ENCODE data around the gene PCDHGB7.
"Not testable (repeated sequence)": the region's sequence is repeated elsewhere in the genome, so short reads cannot be mapped to it uniquely, and the experiment has no call there.

PCDHGB7 gene

DNA sequence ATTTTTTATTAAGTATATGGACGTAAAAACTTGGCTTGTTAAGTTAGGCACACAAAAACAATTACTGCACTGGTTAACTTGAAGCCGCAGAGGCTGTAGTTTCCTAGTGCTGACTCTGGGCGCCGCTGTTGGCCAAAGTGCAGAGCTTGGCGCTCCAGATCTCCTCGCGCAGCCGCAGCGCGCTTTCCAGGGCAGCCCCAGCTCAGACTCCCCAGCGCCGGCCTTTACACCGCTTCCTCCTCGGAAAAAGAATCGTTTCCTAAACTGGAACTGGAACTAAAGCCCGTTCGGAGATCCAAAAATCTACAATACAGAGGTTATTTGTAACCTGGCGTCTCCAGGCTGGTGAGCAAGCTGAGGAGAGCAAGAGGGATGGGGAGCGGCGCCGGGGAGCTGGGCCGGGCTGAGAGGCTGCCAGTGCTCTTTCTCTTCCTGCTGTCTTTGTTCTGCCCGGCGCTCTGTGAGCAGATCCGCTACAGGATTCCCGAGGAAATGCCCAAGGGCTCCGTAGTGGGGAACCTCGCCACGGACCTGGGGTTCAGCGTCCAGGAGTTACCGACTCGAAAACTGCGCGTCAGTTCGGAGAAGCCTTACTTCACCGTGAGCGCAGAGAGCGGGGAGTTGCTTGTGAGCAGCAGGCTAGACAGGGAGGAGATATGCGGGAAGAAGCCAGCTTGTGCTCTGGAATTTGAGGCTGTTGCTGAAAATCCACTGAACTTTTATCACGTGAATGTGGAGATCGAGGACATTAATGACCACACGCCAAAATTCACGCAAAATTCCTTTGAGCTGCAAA is 19.5 kb upstream of the PCDHGB7 start, which contains the start of gene PCDHGB5:
TSS of gene PCDHGB5 (plus strand) at position 192 of the 796 bp plus-strand sequence. CDS start at position 373, 181 bp downstream.
- not testable (repeated sequence) for DNase-seq

DNA sequence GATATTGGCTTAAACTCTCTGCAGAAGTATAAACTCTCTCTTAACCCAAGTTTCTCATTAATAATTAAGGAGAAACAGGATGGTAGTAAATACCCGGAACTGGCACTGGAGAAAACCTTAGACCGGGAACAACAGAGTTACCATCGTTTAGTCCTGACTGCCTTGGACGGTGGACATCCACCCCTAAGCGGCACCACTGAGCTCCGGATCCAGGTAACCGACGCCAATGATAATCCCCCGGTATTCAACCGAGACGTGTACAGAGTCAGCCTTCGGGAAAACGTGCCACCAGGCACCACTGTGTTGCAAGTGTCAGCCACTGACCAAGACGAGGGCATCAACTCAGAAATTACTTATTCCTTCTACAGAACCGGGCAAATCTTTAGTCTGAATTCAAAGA is 18.9 kb upstream of the PCDHGB7 start:
- DNase-seq = no peak

DNA sequence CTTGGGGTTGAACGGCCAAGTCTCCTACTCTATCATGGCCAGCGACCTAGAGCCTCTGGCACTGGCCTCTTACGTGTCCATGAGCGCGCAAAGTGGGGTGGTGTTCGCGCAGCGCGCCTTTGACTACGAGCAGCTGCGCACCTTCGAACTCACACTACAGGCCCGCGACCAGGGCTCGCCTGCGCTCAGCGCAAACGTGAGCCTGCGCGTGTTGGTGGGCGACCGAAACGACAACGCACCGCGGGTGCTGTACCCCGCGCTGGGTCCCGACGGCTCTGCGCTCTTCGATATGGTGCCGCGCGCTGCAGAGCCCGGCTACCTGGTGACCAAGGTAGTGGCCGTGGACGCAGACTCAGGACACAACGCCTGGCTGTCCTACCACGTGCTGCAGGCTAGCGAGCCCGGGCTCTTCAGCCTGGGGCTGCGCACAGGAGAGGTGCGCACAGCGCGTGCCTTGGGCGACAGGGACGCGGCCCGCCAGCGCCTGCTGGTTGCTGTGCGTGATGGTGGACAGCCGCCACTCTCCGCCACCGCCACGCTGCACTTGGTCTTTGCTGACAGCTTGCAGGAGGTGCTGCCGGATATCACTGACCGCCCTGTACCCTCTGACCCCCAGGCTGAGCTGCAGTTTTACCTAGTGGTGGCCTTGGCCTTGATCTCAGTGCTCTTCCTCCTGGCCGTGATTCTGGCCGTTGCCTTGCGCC is 17.8 kb upstream of the PCDHGB7 start:
- no peak for DNase-seq

DNA sequence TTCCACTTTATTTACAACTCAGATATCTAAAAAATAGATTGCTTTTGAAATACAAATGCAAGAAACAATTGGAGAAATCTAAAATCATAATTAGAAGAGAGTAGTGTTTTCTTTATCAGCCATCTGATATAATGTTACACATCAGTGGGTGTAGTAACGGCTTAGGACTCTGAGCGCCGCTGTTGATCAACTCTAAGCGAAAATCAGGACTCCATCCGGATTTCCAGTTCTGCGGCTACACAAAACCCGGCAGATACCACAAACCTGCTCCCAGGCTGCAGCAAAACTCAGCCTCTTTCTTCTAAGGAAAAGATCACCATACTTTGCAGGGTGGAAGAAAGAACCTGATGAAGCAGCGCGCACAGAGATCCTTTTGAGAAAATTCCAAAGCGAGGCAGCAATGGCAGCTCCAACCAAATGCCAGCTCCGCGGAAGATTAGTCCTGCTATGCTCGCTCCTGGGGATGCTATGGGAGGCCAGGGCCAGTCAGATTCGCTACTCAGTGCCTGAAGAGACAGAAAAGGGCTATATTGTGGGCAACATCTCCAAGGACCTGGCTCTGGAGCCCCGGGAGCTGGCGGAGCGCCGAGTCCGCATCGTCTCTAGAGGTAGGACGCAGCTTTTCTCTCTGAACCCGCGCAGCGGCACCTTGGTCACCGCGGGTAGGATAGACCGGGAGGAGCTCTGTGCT is 14.8 kb upstream of the PCDHGB7 start, which contains the start of gene PCDHGA9:
TSS of gene PCDHGA9 (plus strand) at position 226 of the 691 bp plus-strand sequence. CDS start at position 401, 175 bp downstream.
- DNase-seq = no peak

DNA sequence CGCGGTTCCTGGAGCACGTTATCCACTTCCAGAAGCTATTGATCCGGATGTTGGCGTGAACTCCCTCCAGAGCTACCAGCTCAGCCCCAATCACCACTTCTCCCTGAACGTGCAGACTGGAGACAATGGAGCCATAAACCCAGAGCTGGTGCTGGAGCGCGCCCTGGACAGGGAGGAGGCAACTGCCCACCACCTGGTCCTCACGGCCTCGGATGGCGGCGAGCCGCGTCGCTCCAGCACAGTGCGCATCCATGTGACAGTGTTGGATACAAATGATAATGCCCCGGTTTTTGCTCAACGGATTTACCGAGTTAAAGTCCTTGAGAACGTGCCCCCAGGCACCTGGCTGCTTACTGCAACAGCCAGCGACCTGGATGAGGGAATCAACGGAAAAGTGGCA is 14.1 kb upstream of the PCDHGB7 start:
- no peak for DNase-seq

DNA sequence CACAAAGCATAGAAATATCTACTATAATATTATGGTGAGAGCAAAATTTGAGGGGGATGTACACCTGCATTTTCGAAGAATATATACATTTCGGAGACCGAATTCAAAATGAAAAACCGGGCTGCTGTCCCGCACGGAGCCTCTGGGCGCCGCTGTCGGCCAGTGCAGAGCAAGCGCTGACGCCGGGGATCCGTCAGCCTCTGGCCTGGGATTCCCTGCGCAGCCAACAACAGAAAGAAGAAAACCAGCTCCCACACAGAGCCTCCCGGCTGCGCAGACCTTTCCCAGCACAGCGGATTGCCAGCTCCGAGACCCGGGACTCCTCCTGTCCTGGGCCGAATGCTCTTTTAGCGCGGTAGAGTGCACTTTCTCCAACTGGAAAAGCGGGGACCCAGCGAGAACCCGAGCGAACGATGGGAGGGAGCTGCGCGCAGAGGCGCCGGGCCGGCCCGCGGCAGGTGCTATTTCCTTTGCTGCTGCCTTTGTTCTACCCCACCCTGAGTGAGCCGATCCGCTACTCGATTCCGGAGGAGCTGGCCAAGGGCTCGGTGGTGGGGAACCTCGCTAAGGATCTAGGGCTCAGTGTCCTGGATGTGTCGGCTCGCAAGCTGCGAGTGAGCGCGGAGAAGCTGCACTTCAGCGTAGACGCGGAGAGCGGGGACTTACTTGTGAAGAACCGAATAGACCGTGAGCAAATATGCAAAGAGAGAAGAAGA is 9.5 kb upstream of the PCDHGB7 start, which contains the start of gene PCDHGB6:
TSS of gene PCDHGB6 (plus strand) at position 232 of the 716 bp plus-strand sequence. CDS start at position 414, 182 bp downstream.
- DNase-seq = not testable (repeated sequence)

DNA sequence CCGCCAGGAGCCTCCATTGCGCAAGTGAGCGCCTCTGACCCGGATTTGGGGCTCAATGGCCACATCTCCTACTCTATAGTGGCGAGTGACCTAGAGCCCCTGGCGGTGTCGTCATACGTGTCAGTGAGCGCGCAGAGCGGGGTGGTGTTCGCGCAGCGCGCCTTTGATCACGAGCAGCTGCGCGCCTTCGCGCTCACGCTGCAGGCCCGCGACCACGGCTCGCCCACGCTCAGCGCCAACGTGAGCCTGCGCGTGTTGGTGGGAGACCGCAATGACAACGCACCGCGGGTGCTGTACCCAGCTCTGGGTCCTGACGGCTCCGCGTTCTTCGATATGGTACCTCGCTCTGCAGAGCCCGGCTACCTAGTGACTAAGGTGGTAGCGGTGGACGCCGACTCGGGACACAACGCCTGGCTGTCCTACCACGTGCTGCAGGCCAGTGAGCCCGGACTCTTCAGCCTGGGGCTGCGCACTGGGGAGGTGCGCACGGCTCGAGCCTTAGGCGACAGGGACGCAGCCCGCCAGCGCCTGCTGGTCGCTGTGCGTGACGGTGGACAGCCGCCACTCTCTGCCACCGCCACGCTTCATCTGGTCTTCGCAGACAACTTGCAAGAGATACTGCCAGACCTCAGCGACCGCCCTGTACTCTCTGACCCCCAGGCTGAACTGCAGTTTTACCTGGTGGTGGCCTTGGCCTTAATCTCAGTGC is 7.7 kb upstream of the PCDHGB7 start:
- DNase-seq = no peak

DNA sequence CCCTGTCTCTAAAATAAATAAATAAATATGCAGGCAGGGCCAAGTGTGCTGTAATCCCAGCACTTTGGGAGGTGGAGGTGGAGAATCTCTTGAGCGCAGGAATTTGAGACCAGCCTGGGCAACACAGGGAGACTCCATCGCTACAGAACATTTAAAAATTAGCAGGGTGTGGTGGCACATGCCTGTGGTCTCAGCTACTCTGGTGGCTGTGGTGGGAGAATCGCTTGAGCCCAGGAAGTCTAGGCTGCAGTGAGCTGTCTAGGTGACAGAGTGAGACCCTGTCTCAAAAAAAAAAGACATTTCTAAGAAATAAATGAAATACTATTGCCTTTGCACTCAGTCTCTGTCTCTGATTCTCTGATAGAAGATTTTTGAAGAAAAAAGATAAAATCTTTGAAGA is 5.9 kb upstream of the PCDHGB7 start:
- no peak for DNase-seq

DNA sequence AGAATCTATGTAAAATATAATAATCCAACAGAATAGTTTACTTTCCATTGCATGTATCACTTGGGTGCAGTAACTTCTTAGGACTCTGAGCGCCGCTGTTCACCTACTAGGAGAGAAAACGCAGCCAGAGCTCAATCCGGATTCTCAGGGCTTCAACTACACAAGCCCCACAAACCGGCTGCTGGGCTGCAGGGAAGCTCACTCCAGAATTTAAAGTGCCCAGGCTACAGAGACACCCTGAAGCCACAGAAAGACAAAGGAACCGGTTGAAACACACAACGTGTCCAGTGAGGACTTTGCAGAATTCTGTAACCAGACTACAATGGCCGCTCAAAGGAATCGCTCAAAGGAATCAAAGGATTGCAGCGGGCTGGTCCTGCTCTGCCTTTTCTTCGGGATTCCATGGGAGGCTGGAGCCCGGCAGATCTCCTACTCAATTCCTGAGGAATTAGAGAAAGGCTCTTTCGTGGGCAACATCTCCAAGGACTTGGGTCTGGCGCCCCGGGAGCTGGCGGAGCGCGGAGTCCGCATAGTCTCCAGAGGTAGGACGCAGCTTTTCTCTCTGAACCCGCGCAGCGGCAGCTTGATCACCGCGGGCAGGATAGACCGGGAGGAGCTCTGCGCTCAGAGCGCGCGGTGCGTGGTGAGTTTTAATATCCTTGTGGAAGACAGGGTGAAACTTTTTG is 4.5 kb upstream of the PCDHGB7 start, which contains the start of gene PCDHGA10:
TSS of gene PCDHGA10 (plus strand) at position 134 of the 686 bp plus-strand sequence. CDS start at position 323, 189 bp downstream.
- DNase-seq = no peak

DNA sequence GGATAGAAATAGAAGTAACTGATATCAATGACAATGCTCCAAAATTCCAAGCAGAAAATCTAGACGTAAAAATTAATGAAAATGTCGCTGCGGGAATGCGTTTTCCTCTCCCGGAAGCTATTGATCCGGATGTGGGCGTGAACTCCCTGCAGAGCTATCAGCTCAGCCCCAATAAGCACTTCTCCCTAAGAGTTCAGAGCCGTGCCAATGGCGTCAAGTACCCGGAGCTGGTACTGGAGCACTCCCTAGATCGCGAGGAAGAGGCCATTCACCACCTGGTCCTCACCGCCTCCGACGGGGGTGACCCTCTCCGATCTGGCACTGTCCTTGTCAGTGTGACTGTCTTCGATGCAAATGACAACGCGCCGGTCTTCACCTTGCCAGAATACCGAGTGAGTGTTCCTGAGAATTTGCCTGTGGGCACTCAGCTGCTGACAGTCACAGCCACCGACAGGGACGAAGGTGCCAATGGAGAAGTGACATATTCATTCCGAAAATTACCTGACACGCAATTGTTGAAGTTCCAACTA is 3.9 kb upstream of the PCDHGB7 start:
- DNase-seq = no peak

DNA sequence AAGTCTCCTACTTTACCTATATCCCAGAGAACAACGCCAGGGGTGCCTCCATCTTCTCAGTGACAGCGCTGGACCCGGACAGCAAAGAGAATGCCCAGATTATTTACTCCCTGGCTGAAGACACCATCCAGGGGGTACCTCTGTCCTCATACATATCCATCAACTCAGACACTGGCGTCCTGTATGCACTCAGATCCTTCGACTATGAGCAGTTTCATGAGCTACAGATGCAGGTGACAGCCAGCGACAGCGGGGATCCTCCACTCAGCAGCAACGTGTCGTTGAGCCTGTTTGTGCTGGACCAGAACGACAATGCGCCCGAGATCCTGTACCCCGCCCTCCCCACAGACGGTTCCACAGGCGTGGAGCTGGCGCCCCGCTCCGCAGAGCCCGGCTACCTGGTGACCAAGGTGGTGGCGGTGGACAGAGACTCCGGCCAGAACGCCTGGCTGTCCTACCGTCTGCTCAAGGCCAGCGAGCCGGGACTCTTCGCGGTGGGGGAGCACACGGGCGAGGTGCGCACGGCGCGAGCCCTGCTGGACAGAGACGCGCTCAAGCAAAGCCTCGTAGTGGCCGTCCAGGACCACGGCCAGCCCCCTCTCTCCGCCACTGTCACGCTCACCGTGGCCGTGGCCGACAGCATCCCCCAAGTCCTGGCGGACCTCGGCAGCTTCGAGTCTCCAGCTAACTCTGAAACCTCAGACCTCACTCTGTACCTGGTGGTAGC is 2.8 kb upstream of the PCDHGB7 start:
- not testable (repeated sequence) for DNase-seq

DNA sequence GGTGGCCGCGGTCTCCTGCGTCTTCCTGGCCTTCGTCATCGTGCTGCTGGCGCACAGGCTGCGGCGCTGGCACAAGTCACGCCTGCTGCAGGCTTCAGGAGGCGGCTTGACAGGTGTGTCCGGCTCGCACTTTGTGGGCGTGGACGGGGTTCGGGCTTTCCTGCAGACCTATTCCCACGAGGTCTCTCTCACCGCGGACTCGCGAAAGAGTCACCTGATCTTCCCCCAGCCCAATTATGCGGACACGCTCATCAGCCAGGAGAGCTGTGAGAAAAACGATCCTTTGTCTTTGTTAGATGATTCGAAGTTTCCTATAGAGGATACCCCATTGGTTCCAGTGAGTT is 2.2 kb upstream of the PCDHGB7 start:
- not testable (repeated sequence) for DNase-seq

DNA sequence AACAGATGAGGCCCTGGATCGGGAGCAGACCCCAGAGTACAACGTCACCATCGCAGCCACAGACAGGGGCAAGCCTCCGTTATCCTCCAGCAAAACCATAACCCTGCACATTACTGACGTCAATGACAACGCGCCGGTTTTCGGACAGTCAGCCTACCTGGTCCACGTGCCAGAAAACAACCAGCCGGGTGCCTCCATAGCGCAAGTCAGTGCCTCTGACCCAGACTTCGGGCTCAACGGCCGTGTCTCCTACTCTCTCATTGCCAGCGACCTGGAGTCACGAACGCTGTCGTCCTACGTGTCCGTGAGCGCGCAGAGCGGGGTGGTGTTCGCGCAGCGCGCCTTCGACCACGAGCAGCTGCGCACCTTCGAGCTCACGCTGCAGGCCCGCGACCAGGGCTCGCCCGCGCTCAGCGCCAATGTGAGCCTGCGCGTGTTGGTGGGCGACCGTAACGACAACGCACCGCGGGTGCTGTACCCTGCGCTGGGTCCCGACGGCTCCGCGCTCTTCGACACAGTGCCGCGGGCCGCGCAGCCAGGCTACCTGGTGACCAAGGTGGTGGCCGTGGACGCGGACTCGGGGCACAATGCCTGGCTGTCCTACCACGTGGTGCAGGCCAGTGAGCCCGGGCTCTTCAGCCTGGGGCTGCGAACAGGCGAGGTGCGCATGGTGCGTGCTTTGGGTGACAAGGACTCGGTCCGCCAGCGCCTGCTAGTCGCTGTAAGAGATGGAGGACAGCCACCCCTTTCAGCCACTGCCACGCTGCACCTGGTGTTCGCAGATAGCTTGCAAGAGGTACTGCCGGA is 1.8 kb downstream of the PCDHGB7 start:
- no peak for DNase-seq

DNA sequence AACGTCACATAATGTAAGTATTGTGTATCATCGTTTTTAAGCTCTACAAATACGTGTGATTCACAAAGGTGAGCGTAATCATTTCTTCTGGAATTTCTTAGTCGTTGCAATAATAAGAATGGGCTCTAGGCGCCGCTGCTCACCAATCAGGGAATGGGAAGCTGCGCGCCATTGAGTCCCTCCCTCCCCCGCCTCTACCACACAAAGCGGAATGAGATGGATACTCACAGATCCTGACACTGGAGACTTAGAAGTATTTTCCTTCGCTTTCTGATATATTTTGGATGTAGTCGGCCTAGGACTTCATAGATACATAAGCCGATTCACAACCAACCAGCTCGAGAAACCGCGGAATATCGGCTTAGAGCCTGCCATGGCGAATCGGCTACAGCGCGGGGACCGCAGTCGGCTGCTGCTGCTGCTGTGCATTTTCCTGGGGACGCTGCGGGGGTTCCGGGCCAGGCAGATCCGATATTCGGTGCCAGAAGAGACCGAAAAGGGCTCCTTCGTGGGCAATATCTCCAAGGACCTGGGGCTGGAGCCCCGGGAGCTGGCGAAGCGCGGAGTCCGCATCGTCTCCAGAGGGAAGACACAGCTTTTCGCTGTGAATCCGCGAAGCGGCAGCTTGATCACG is 3.5 kb downstream of the PCDHGB7 start, which contains the start of gene PCDHGA11:
TSS of gene PCDHGA11 (plus strand) at position 197 of the 634 bp plus-strand sequence. CDS start at position 374, 177 bp downstream.
- no peak for DNase-seq

DNA sequence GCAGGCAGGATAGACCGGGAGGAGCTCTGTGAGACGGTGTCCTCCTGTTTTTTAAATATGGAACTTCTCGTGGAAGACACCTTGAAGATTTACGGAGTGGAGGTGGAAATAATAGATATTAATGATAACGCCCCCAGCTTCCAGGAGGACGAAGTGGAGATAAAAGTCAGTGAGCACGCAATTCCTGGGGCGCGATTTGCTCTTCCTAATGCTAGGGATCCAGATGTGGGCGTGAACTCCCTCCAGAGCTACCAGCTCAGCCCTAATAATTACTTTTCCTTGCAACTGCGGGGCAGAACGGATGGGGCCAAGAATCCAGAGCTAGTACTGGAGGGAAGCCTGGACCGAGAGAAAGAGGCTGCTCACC is 4.0 kb downstream of the PCDHGB7 start:
- DNase-seq = no peak

DNA sequence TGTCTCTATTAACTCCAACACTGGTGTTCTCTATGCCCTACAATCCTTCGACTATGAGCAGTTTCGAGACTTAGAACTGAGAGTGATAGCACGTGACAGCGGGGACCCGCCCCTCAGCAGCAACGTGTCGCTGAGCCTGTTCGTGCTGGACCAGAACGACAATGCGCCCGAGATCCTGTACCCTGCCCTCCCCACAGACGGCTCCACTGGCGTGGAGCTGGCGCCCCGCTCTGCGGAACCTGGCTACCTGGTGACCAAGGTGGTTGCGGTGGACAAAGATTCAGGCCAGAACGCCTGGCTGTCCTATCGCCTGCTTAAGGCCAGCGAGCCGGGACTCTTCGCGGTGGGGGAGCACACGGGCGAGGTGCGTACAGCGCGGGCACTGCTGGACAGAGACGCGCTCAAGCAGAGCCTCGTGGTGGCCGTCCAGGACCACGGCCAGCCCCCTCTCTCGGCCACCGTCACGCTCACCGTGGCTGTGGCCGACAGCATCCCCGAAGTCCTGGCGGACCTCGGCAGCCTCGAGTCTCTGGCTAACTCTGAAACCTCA is 5.3 kb downstream of the PCDHGB7 start:
- no peak for DNase-seq

DNA sequence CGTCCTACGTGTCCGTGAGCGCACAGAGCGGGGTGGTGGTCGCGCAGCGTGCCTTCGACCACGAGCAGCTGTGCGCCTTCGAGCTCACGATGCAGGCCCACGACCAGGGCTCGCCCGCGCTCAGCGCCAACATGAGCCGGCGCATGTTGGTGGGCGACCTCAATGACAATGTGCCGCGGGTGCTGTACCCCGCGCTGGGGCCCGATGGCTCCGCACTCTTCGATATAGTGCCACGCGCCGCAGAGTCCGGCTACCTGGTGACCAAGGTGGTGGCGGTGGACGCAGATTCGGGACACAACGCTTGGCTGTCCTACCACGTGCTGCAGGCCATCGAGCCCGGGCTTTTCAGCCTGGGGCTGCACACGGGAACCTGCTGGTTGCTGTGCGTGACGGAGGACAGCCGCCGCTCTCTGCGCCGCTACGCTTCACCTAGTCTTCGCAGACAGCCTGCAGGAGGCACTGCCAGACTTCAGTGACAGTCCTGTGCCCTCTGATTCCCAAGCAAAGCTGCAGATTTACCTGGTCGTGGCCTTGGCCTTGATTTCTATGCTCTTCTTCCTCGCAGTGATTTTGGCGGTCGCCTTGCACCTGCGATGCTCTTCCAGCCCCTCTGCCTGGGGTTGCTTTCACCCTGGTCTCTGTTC is 10.4 kb downstream of the PCDHGB7 start:
- no peak for DNase-seq

Measured in NCI-H2029 (cell line).